GM18508 (cell line): ENCODE data around the gene DOCK7.
"Not testable (repeated sequence)": the region's sequence is repeated elsewhere in the genome, so short reads cannot be mapped to it uniquely, and the experiment has no call there.

Source experiments
- ATAC-seq: cut with Tn5 transposase; IDR thresholded peaks from one replicate; pipeline ENCODE4 v1.9.1; 2021; ENCODE audit warnings: moderate number of reproducible peaks; ENCODE audit not compliant: insufficient read depth, unreplicated experiment

Gene DOCK7

DNA sequence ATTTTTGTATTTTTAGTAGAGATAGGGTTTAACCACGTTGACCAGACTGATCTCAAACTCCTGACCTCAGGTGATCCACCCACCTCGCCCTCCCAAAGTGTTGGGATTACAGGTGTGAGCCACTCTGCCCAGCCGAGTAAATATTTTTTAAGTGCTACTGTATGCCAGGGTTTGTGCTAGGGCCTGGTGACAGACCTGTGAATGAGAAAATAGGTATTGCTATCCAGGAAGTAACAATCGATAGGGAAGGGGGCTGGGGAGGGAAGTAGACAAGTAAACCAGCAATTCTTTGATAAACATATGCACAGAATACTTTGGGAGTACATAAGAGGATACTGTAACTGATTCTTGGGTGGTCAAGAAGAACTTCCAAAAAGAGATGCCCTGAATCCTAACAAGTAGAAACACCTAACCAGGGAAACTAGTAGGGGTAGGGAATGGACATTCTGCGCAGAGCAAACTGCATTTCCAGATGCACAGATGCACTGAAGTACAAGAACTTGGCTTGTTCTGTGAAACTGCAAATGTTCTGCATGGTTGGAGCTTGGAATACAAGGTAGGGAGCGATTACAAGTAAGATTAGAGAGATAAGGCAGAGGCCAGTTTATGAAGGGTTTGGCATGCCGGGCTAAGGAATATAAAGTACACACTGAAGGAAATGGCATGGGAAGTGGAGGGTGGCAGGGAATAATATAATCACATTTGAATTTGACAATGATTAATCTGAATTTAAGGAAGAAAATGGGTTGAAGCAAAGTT is 19.0 kb upstream of the DOCK7 start:
- no peak for ATAC-seq

DNA sequence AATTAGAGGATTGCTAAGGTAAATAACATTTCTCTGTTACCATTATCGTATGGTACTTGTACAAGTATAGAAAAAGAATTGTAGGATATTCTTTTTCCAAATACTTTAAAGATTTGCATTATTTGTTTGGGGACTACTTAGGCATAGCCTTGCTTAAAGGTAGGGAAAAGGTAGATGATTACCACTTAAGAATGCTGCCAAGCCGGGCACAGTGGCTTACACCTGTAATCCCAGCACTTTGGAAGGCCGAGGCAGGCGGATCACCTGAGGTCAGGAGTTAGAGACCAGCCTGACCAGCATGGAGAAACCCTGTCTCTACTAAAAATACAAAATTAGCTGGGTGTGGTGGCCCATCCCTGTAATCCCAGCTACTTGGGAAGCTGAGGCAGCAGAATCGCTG is 10.0 kb upstream of the DOCK7 start:
- ATAC-seq, result not testable (repeated sequence)

- ATAC-seq, result not testable (repeated sequence)
Observed at GRCh38 chr1:62694479-62694878, 6.3 kb upstream of the DOCK7 start.

DNA sequence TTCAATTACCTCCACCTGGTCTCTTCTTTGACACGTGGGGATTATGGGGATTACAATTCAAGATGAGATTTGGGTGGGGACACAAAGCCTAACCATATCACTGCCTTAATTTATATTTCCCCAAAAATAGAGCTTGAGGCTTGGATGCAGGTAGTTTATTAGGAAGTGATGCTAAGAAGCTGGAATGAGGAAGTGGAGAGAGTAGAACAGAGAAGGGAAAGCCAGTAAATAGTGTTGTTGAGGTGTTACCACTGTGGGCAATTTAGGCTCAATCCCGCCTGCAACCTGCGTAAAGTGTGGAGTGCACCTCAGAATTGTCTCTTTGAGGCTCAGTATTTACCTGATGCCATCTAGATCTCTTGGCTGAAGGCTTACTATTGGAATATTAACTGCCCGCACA is 4.9 kb upstream of the DOCK7 start:
- no peak for ATAC-seq

- ATAC-seq, result no peak
Observed at GRCh38 chr1:62691062-62691844, 3.1 kb upstream of the DOCK7 start.

DNA sequence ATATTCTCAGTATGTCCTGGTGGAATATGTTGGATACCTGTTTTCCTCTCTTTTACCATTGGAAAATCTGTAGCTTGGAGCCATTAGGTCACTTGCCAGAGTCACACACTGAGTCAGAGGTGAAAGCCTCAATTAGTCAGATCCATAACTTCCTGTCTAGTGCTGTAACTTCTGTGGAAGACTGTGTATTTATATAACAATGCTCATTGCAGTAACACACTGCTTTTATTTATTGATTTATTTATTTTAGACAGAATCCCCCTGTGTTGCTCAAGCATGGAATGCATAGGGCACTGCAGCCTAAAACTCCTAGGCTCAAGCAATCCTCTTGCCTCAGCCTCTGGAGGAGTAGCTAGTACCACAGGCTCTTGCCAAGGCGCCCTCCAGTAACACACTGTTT is 1.3 kb upstream of the DOCK7 start:
- ATAC-seq, result no peak

DNA sequence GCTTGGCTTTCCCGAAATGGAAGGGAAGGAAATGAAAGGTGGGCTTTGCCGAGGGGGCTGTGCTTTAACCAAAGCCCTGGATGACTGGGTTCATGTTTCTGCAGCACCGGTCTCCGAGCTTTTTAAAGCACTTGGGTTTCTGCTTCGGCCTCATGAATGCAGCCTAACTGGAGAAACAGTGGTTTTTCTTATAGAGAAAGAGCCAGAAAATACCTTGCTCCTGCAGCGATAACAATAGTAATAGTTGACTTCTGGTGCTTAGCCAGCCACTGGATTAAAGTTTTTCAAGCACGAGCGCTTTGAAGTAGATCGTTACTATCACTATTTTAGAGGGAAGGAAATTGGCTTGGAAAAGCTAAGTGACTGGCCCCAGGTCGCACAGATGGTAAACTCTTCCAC is 500 bp upstream of the DOCK7 start:
- ATAC-seq, result no peak

DNA sequence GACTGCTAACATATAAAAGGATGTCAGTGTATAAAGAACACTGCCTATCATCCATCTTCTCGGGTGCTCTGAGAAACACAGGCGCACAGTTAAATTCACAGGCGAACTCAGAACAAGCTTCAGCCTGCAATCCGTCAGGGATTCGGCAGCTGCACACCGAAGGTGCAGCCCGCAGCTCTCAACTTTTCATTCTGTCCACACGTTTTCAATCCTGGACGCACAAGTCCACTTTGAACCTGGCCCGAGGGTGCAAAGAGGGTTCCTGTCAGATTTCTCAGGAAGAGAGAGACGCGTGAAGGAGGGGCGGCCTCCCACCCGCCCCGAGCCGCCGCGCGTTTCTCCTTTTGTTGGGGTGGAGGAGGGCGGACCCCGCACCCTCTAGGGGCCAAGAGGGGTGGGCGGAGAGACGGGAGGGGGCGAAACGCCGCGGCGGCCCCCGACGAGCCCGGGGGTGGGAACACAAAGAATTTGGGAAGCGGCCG is 724 bp downstream of the DOCK7 start:
- no peak for ATAC-seq

GRCh38 chr1:62686822-62687221 is 1.4 kb downstream of the DOCK7 start:
- ATAC-seq, result no peak

DNA sequence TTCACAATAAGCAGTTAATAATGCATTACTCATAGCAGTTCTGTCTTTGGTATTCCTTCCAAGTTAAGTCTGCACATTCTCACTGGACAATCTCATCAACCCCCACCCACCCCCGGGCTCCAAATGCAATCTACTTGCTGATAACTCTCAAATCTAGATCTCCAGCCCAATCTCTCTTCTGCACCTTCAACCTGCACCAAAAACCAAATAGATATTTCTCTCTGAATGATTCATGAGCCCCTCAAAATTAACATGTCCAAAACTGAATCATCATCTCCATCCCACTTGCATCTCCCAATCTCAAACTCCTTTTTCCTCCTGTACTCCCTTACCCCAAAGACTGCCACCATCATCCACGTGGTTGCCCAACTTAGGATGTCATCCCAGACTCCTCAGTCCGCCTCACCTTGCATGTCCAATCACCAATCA is 2.7 kb downstream of the DOCK7 start:
- ATAC-seq, result no peak

GRCh38 chr1:62682531-62682930 is 5.7 kb downstream of the DOCK7 start:
- no peak for ATAC-seq

GRCh38 chr1:62680992-62681391 is 7.2 kb downstream of the DOCK7 start:
- ATAC-seq, result not testable (repeated sequence)

GRCh38 chr1:62677822-62678221 is 10.4 kb downstream of the DOCK7 start:
- ATAC-seq, result not testable (repeated sequence)

GRCh38 chr1:62676611-62677356 is 11.4 kb downstream of the DOCK7 start:
- no peak for ATAC-seq

DNA sequence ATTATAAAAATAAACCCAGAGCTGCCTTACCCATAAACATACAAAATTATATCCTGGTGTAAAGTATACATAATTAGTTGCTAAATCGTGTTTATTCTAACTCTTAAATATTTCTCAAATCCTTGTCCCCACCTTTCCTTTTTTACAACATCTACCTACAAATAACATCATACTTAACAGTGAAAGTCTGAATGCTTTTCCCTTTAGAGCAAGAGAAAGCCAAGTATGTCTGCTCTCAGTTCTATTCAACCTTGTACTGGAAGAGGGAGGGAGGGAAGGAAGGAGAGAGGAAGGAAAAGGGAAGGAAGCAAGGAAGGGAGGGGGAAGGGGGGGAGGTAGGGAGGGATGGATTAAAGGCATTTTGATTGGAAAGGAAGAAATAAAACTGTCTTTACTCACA is 14.6 kb downstream of the DOCK7 start:
- no peak for ATAC-seq

DNA sequence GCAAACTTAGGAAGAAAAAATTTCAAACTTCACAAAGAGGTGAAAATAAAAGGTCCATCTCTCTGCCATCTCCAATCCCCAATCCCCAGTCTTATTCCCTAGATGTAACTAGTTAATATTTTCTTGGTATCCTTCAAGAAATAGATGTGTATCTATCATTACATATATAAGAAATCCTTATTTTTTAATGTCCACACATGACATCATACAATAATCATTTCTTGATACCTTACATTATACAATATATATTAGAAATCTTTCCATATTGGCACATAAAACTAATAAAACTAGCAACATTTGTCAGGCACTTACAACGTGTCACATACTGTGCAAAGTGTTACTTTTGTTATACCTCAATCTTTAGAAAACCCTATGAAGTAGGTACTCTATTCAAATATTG is 16.2 kb downstream of the DOCK7 start:
- ATAC-seq, result no peak

- no peak for ATAC-seq
Observed at GRCh38 chr1:62654744-62655143, 33.4 kb downstream of the DOCK7 start.

GRCh38 chr1:62652387-62652786 is 35.8 kb downstream of the DOCK7 start:
- no peak for ATAC-seq

- no peak for ATAC-seq
Observed at GRCh38 chr1:62643283-62643682, 44.9 kb downstream of the DOCK7 start.

DNA sequence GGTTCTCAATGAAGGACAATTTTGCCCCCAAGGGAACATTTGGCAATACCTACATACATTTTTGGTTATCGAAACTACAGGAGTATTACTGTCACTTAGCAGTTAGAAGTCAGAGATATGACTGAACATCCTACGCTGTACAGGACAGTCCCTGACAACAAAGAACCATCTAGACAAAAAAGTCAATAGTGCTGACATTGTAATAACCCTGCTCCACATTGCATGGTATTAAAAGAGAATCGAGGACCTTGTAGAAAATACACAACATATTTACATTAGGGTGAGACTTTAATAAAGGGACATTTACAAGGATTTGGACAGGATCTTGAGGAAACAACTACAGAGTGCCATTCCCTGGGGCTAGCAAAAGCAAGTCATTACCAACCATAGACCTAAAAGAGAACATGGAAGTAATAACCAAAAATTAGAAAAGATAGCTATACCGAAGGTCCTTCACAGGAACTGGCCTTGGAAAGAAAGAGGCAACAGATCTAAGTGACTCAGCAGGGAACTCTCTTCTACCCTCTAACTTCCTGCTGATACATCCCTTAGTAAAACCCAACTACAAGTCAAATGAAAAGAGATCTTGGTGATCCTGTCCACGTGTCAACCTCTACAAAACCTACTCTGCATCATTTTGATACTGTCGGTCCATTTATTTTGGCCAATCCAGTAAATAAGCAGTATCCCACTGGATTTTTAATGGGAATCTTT is 50.6 kb downstream of the DOCK7 start:
- no peak for ATAC-seq
